PC-9 (cell line): ENCODE results near the gene EYS. TPM values are rescaled to one million over a fixed set of nuclear protein-coding genes. Genes with fewer than 3 reads are reported as not detected.

Source experiments
- BruUV-seq: library from RNA; stranded (reverse); fragments of 400-500 nt; replicated peaks from 2 replicates; lab custom pipeline; 2021; lab: Mats Ljungman, UMichigan
- CTCF ChIA-PET: fragments of 300-600 bp; sonication (Branson Sonifier 250); formaldehyde crosslinking; loops from one replicate; lab custom pipeline; 2022; ENCODE audit warnings: antibody characterized with exemption; lab: Charles Lee
- POLR2A ChIA-PET: fragments of 300-600 bp; sonication (Branson Sonifier 250); formaldehyde crosslinking; loops from one replicate; lab custom pipeline; 2022; ENCODE audit warnings: antibody characterized with exemption; ENCODE audit not compliant: unreplicated experiment; lab: Charles Lee
- DNase-seq, 2 experiments: peaks; one replicate each; pipeline versions ENCODE4 v3.0.0 to v3.0.0-alpha.2; 2015 to 2022; ENCODE audit warnings: mixed read lengths in 1 of 2
- H2AFZ ChIP-seq: fragments of 200-600 bp; sonication (generic); 2 replicates; pipeline ENCODE4 v1.8.1; 2017; ENCODE audit warnings: antibody characterized with exemption
- H3F3A ChIP-seq: fragments of 200-600 bp; sonication (generic); 2 replicates; pipeline ENCODE4 v1.8.1; 2017; ENCODE audit warnings: antibody characterized with exemption, mild to moderate bottlenecking, low read depth; ENCODE audit not compliant: insufficient read depth
- H3K27ac ChIP-seq: fragments of 200-600 bp; sonication (generic); 2 replicates; pipeline ENCODE4 v1.6.1; 2016; ENCODE audit warnings: mixed run types
- H3K27me3 ChIP-seq: fragments of 200-600 bp; sonication (generic); 2 replicates; pipeline ENCODE4 v1.6.1; 2016; ENCODE audit warnings: low read depth, mixed run types; ENCODE audit not compliant: insufficient read depth
- H3K36me3 ChIP-seq: fragments of 200-600 bp; sonication (generic); 2 replicates; pipeline ENCODE4 v1.6.1; 2016; ENCODE audit warnings: low read depth, mixed run types
- H3K4me1 ChIP-seq: fragments of 200-600 bp; sonication (generic); replicated peaks from 2 replicates; pipeline ENCODE4 v1.6.1; 2016; ENCODE audit warnings: mixed run types; ENCODE audit not compliant: insufficient read depth
- H3K4me2 ChIP-seq: fragments of 200-600 bp; sonication (generic); 2 replicates; pipeline ENCODE4 v1.6.1; 2017; ENCODE audit warnings: mixed run types
- H3K4me3 ChIP-seq: fragments of 200-600 bp; sonication (generic); 2 replicates; pipeline ENCODE4 v1.6.1; 2016; ENCODE audit warnings: mixed run types
- H3K79me2 ChIP-seq: fragments of 200-600 bp; sonication (generic); 2 replicates; pipeline ENCODE4 v1.6.1; 2017; ENCODE audit warnings: low read depth, mixed run types
- H3K9me2 ChIP-seq: fragments of 200-600 bp; sonication (generic); 2 replicates; pipeline ENCODE4 v1.8.1; 2017; ENCODE audit warnings: mild to moderate bottlenecking; ENCODE audit not compliant: insufficient read depth
- H3K9me3 ChIP-seq: fragments of 200-600 bp; sonication (generic); 2 replicates; pipeline ENCODE4 v1.8.1; 2016; ENCODE audit warnings: low read depth; ENCODE audit not compliant: insufficient read depth
- H4K20me1 ChIP-seq: fragments of 200-600 bp; sonication (generic); 2 replicates; pipeline ENCODE4 v1.8.1; 2017; ENCODE audit not compliant: insufficient read depth
- CTCF ChIP-seq: fragments of 200-600 bp; sonication (generic); conservative IDR thresholded peaks from 2 replicates; pipeline ENCODE4 v1.6.1; 2017; ENCODE audit warnings: mixed run types, antibody characterized with exemption, mild to moderate bottlenecking, moderate library complexity
- EZH2 ChIP-seq: fragments of 200-600 bp; sonication (generic); IDR thresholded peaks from 2 replicates; pipeline ENCODE4 v1.8.0; 2017; ENCODE audit warnings: antibody characterized with exemption, low read depth
- intact Hi-C: fragments of 100-400 bp; cut with micrococcal nuclease; formaldehyde crosslinking; loops from one replicate; pipeline ENCODE4 v1.10.0; 2022; ENCODE audit not compliant: unreplicated experiment
- total RNA-seq: library from RNA; stranded (reverse); gene quantifications from 2 replicates; pipeline ENCODE4 v1.2.3, GENCODE V29; 2021

The EYS gene
- total RNA-seq, 1 experiment from 2014 or later = not detected

DNA sequence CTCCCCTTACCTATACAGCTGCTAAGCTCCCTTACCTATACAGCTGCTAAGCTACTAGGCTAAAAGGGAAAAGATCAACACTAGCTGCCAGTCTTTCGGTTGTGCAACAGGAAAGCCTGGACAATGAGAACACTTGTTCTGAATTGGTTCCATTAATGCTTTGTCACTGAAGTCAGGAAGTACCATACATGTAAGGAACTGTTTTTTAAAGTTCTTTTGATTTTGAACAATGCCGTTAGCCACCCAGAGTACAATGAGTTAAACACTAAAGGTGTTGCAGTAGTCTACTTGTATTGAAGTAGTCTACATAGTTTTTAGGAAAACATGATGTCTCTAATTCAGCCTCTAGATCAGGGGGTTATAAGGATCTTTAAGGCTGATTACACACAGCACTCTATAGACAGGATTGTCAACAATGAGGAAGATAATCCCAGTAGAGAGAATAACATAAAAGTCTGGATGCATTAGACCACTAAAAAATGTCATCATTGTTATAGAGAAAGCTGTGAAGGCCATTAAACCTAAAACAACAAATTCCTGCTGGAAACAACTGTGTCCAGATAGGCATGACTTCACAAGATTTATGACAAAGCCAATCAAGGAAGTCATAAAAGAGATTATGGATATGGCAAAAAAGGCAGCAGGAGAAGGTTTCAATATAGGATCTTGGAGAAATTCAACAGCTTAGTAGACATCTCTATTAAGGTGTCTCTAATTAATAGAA lies 1765.1 kb downstream of the EYS start:
- BruUV-seq = no TSS peak
- Histone ChIP-seq H3K36me3 (no peaks in the 10 kb centered on the region), H3K4me3 (no peak overlapping the region), H3K27me3 (no peaks in the 10 kb centered on the region), H3K27ac (no peak overlapping the region), H3K4me2 (no peak overlapping the region), H3K9me3 (no peaks in the 10 kb centered on the region), H3K9me2 (no peaks in the 10 kb centered on the region; the same call in 1 of the 2 replicates), H2AFZ (no peak overlapping the region), H3K4me1 (no peaks in the 10 kb centered on the region), H4K20me1 (no peaks in the 10 kb centered on the region), H3F3A (no peaks in the 10 kb centered on the region), H3K79me2 (no peaks in the 10 kb centered on the region)
- intact Hi-C loops = no loop called here
- DNase-seq = no peak
- POLR2A ChIA-PET = no interaction called here
- TF ChIP-seq CTCF (no peak), EZH2 (no peak)
- CTCF ChIA-PET = no interaction called here

DNA sequence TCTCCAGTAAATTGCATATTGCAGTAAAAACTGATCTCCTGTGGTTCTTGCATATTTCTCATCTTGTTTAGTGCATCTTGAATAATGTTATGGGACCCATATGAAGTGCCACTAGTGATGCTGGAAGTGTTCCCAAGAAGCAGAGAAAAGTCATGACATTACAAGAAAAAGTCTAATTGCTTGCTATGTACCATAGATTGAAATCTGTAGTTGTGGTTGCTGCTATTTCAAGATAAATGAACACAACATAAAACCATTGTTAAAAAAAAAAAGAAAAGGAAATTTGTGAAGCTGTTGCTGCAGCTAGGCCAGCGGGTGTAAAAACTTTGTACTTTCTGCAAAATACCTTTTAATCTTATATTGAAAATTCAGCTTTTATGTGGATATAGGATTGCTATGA lies 1767.0 kb downstream of the EYS start:
- intact Hi-C loops = no loop called here
- CTCF ChIA-PET = no interaction called here
- POLR2A ChIA-PET = no interaction called here
- BruUV-seq = no TSS peak
- Histone ChIP-seq H3K36me3 (no peaks in the 10 kb centered on the region), H3K4me1 (no peaks in the 10 kb centered on the region), H3K4me2 (no peak overlapping the region), H3K79me2 (no peaks in the 10 kb centered on the region), H3F3A (no peaks in the 10 kb centered on the region), H3K27me3 (no peaks in the 10 kb centered on the region), H3K4me3 (no peak overlapping the region), H3K27ac (no peak overlapping the region), H2AFZ (no peak overlapping the region), H4K20me1 (no peaks in the 10 kb centered on the region), H3K9me2 (no peaks in the 10 kb centered on the region; the same call in 1 of the 2 replicates), H3K9me3 (no peaks in the 10 kb centered on the region)
- no peak for TF ChIP-seq EZH2
- TF ChIP-seq CTCF = no peak
- DNase-seq = no peak

- Histone ChIP-seq H3K9me3 (no peaks in the 10 kb centered on the region), H2AFZ (no peak overlapping the region), H3K9me2 (no peaks in the 10 kb centered on the region), H3K36me3 (no peaks in the 10 kb centered on the region), H3K4me1 (no peaks in the 10 kb centered on the region), H3K27ac (no peak overlapping the region), H4K20me1 (no peaks in the 10 kb centered on the region), H3F3A (no peaks in the 10 kb centered on the region), H3K27me3 (no peaks in the 10 kb centered on the region), H3K4me3 (no peak overlapping the region), H3K79me2 (no peaks in the 10 kb centered on the region), H3K4me2 (no peak overlapping the region)
- intact Hi-C loops = no loop called here
- ChIA-PET POLR2A (no interaction called here), CTCF (no interaction called here)
- no TSS peak for BruUV-seq
- TF ChIP-seq EZH2 (no peak), CTCF (no peak)
- DNase-seq = no peak
Measured at GRCh38 chr6:63936399-63936798, 1770.6 kb downstream of the EYS start.
